K562 (cell line): ENCODE measurements around the gene USP35. TPM values are rescaled to one million over a fixed set of nuclear protein-coding genes. Genes with fewer than 3 reads are reported as not detected.

Experiments
- ETV6 ChIP-seq, 3 experiments: fragments of 150-350 bp in 1 of 3; sonication (generic) in 1 of 3; formaldehyde crosslinking in 1 of 3; IDR thresholded peaks; 2 replicates each; pipeline versions ENCODE4 v1.6.1 to v1.8.0; 2014 to 2022; ENCODE audit warnings: borderline replicate concordance in 2 of 3, low read depth in 2 of 3, antibody characterized with exemption in 1 of 3, low read length in 1 of 3, mild to moderate bottlenecking in 1 of 3, missing genetic modification reagents in 1 of 3
- GABPB2 ChIP-seq: fragments of 250-450 bp; sonication (Bioruptor Pico); conservative IDR thresholded peaks from 2 replicates; pipeline ENCODE4 v1.5.1; 2021; ENCODE audit warnings: mild to moderate bottlenecking
- HSF4 ChIP-seq: fragments of 250-450 bp; sonication (Bioruptor Pico); IDR thresholded peaks from 2 replicates; pipeline ENCODE4 v2.1.2; 2022; ENCODE audit warnings: mild to moderate bottlenecking, moderate library complexity, borderline replicate concordance
- SAFB ChIP-seq: fragments of 200-400 bp; formaldehyde crosslinking; IDR thresholded peaks from 2 replicates; pipeline ENCODE4 v1.6.1; 2017; ENCODE audit warnings: low read depth, low read length, borderline replicate concordance
- XRCC4 ChIP-seq: IDR thresholded peaks from one replicate; pipeline ENCODE4 v1.6.1; 2011; ENCODE audit not compliant: insufficient read depth, insufficient read length; ENCODE audit errors: extremely low read depth
- ZFP30 ChIP-seq: fragments of 250-450 bp; sonication (Bioruptor Pico); IDR thresholded peaks from 2 replicates; pipeline ENCODE4 v1.8.0; 2022; ENCODE audit warnings: moderate library complexity, mild to moderate bottlenecking, inconsistent platforms, borderline replicate concordance
- polyA plus RNA-seq, 8 experiments: library from polyadenylated mRNA; depleted of rRNA in 4 of 8; stranded (reverse) in 5 of 8; unstranded in 3 of 8; fragments of >200 nt; fragmentation: Nextera tagmentation in 2 of 8; fragmentation: Illumina TruSeq in 1 of 8; extraction: Ambion mirVana in 2 of 8; extraction: Trizol in 1 of 8; gene quantifications; 2 replicates each; pipeline versions ENCODE4 v1.2.1 to v1.2.3, GENCODE V29; 2011 to 2014; ENCODE audit warnings: inconsistent platforms in 1 of 8, missing spikeins in 1 of 8
- total RNA-seq, 7 experiments: library from RNA; depleted of rRNA in 6 of 7; stranded (reverse); fragments of >200 nt in 6 of 7; fragmentation: Illumina TruSeq in 2 of 7; extraction: Trizol in 2 of 7; gene quantifications; 2 replicates each; pipeline versions ENCODE4 v1.2.1 to v1.2.3, GENCODE V29; 2011 to 2021; ENCODE audit warnings: low replicate concordance in 1 of 7
- TF ChIP-seq, protein P1 (sequence below): sonication (generic); IDR thresholded peaks from 2 replicates; pipeline ENCODE4 v1.6.1; 2016
- TF ChIP-seq, protein P2 (sequence below): fragments of 250-450 bp; sonication (Bioruptor Pico); IDR thresholded peaks from 2 replicates; pipeline ENCODE4 v1.5.0; 2020; ENCODE audit warnings: mild to moderate bottlenecking, borderline replicate concordance
- TF ChIP-seq, protein P3 (sequence below): fragments of 150-350 bp; IDR thresholded peaks from 2 replicates; pipeline ENCODE4 v1.6.1; 2014; ENCODE audit warnings: low read depth, mild to moderate bottlenecking, low read length, borderline replicate concordance
- TF ChIP-seq, protein P4 (sequence below): fragments of 250-450 bp; sonication (Bioruptor Pico); IDR thresholded peaks from 2 replicates; pipeline ENCODE4 v1.4.0; 2020; ENCODE audit warnings: mild to moderate bottlenecking
- TF ChIP-seq, protein P5 (sequence below): IDR thresholded peaks from 2 replicates; pipeline ENCODE4 v1.6.1; 2016; ENCODE audit warnings: missing genetic modification characterization, missing compliant biosample characterization

The USP35 gene
- total and polyA plus RNA-seq, 9 of the 15 experiments (the other 6 are each of a cell fraction or from before 2014, with no cell fraction given): 0.01 to 4.8 (median 3.6) TPM

DNA sequence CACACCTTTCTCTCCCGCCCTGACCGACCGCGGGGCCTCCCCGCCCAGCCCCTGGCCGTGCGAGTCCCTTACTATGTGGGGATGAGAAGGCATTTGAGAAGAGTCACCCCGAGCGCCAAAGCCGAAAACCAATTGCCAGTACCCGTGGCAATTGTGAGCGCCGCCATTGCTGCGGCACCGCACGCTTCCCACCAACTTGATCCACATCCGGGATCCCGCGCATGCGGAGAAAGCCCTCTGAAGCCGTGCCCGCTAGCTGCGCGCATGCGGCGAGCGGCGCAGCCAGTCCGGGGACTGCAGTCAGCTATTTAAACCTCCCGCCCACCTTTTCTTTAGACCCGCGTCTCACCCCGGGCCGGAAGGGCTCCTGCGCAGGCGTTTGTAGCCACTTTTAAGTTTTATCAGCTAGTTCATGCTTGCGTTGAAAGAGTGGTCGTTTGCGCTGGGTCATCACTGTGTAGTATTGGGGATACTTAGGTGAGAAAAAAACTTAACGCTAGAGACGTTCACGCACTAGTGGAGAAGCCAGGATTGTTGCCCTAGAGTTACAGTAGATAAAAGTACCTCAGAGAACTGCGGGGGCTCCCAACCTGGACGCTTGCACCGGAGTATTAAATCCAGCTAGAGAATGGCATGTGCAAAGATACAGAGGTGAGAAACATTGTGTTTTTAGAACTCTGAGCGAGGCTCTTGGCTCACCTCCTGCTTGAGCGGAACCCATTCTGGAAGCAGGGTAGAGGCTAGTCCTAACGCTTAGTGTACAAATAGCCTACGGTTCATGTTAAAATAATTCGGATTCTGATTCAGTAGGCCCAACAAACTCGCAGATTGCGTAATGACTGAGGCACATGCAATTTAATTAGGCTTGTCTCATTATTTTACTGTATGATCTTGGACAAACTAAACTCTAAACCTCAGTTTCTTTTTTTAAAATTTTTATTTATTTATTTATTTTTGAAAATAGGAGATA lies 49.0 kb upstream of the USP35 start, which contains the start of gene ALG8 (continued):
- TF ChIP-seq ETV6 (IDR thresholded peaks at IDR 0.05; ENCODE audit: borderline replicate concordance in 1 of 2, low read depth in 2 of 2, low read length in 1 of 2) (no peak), ETV6 (CRISPR knock-in tag; IDR thresholded peaks at IDR 0.05; ENCODE audit: borderline replicate concordance) (0 out of 2 replicates have a peak, but pooled peaks have one; percentile 33), XRCC4 (no peak), HSF4 (CRISPR knock-in tag) (no peak), GABPB2 (no peak), ZFP30 (CRISPR knock-in tag) (no peak), SAFB (no peak)
- TF ChIP-seq, protein P1, sequence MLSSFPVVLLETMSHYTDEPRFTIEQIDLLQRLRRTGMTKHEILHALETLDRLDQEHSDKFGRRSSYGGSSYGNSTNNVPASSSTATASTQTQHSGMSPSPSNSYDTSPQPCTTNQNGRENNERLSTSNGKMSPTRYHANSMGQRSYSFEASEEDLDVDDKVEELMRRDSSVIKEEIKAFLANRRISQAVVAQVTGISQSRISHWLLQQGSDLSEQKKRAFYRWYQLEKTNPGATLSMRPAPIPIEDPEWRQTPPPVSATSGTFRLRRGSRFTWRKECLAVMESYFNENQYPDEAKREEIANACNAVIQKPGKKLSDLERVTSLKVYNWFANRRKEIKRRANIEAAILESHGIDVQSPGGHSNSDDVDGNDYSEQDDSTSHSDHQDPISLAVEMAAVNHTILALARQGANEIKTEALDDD: peak; percentile 57; the same call in 1 of the 2 replicates
- TF ChIP-seq, protein P2, sequence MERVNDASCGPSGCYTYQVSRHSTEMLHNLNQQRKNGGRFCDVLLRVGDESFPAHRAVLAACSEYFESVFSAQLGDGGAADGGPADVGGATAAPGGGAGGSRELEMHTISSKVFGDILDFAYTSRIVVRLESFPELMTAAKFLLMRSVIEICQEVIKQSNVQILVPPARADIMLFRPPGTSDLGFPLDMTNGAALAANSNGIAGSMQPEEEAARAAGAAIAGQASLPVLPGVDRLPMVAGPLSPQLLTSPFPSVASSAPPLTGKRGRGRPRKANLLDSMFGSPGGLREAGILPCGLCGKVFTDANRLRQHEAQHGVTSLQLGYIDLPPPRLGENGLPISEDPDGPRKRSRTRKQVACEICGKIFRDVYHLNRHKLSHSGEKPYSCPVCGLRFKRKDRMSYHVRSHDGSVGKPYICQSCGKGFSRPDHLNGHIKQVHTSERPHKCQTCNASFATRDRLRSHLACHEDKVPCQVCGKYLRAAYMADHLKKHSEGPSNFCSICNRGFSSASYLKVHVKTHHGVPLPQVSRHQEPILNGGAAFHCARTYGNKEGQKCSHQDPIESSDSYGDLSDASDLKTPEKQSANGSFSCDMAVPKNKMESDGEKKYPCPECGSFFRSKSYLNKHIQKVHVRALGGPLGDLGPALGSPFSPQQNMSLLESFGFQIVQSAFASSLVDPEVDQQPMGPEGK (CRISPR knock-in tag): no peak
- TF ChIP-seq, protein P3, sequence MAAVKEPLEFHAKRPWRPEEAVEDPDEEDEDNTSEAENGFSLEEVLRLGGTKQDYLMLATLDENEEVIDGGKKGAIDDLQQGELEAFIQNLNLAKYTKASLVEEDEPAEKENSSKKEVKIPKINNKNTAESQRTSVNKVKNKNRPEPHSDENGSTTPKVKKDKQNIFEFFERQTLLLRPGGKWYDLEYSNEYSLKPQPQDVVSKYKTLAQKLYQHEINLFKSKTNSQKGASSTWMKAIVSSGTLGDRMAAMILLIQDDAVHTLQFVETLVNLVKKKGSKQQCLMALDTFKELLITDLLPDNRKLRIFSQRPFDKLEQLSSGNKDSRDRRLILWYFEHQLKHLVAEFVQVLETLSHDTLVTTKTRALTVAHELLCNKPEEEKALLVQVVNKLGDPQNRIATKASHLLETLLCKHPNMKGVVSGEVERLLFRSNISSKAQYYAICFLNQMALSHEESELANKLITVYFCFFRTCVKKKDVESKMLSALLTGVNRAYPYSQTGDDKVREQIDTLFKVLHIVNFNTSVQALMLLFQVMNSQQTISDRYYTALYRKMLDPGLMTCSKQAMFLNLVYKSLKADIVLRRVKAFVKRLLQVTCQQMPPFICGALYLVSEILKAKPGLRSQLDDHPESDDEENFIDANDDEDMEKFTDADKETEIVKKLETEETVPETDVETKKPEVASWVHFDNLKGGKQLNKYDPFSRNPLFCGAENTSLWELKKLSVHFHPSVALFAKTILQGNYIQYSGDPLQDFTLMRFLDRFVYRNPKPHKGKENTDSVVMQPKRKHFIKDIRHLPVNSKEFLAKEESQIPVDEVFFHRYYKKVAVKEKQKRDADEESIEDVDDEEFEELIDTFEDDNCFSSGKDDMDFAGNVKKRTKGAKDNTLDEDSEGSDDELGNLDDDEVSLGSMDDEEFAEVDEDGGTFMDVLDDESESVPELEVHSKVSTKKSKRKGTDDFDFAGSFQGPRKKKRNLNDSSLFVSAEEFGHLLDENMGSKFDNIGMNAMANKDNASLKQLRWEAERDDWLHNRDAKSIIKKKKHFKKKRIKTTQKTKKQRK: no peak
- TF ChIP-seq, protein P4, sequence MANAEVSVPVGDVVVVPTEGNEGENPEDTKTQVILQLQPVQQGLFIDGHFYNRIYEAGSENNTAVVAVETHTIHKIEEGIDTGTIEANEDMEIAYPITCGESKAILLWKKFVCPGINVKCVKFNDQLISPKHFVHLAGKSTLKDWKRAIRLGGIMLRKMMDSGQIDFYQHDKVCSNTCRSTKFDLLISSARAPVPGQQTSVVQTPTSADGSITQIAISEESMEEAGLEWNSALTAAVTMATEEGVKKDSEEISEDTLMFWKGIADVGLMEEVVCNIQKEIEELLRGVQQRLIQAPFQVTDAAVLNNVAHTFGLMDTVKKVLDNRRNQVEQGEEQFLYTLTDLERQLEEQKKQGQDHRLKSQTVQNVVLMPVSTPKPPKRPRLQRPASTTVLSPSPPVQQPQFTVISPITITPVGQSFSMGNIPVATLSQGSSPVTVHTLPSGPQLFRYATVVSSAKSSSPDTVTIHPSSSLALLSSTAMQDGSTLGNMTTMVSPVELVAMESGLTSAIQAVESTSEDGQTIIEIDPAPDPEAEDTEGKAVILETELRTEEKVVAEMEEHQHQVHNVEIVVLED (CRISPR knock-in tag): peak; percentile 82
- TF ChIP-seq, protein P5, sequence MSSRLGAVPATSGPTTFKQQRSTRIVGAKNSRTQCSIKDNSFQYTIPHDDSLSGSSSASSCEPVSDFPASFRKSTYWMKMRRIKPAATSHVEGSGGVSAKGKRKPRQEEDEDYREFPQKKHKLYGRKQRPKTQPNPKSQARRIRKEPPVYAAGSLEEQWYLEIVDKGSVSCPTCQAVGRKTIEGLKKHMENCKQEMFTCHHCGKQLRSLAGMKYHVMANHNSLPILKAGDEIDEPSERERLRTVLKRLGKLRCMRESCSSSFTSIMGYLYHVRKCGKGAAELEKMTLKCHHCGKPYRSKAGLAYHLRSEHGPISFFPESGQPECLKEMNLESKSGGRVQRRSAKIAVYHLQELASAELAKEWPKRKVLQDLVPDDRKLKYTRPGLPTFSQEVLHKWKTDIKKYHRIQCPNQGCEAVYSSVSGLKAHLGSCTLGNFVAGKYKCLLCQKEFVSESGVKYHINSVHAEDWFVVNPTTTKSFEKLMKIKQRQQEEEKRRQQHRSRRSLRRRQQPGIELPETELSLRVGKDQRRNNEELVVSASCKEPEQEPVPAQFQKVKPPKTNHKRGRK: no peak
